Neural progenitor cell (in vitro differentiated cells): ENCODE measurements around the gene CAPZB.

Experiments used
- EZH2phosphoT487 ChIP-seq: fragments of 200-600 bp; sonication (generic); IDR thresholded peaks from 2 replicates; pipeline ENCODE4 v1.6.1; 2017; ENCODE audit warnings: antibody characterized with exemption
- TF ChIP-seq, protein P1 (sequence below): fragments of 200-600 bp; sonication (generic); IDR thresholded peaks from 2 replicates; pipeline ENCODE4 v1.5.1; 2017; ENCODE audit warnings: antibody characterized with exemption, mild to moderate bottlenecking

DNA sequence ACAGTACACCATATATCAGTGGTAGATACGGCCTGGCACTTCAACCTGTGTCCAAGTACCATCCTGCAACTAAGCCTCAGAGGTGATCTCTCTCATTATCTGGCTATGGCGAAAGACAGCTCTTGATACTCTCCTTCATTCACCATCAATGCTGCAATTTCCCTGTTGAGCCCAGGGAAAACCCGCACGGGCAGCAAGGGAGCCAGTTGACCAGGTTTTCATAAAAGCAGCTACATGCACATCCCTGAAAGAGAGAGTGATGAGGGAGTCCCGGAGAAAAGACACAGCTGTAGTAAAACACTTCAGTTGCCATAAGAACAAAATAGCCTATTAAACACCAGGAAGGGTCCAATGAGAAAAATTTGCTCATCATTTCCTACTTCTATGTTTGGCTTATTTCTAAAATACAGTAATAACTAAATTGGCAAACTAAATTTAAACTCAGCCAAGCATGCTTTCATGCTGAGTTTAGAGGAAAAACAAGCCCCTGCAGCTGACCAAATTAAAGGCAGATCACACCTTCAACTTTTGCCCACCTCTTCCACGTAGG is 68.3 kb downstream of the CAPZB start:
- TF ChIP-seq EZH2phosphoT487 = no peak
- TF ChIP-seq, protein P1, sequence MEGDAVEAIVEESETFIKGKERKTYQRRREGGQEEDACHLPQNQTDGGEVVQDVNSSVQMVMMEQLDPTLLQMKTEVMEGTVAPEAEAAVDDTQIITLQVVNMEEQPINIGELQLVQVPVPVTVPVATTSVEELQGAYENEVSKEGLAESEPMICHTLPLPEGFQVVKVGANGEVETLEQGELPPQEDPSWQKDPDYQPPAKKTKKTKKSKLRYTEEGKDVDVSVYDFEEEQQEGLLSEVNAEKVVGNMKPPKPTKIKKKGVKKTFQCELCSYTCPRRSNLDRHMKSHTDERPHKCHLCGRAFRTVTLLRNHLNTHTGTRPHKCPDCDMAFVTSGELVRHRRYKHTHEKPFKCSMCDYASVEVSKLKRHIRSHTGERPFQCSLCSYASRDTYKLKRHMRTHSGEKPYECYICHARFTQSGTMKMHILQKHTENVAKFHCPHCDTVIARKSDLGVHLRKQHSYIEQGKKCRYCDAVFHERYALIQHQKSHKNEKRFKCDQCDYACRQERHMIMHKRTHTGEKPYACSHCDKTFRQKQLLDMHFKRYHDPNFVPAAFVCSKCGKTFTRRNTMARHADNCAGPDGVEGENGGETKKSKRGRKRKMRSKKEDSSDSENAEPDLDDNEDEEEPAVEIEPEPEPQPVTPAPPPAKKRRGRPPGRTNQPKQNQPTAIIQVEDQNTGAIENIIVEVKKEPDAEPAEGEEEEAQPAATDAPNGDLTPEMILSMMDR = no peak
